HS-5 (cell line): ENCODE measurements around the gene GMDS.
A peak's percentile ranks its signal among the peaks of the same experiment; 100 is the strongest.

Experiments
- DNase-seq: peaks from one replicate; pipeline ENCODE4 v3.0.0-alpha.2; 2012; ENCODE audit warnings: low read depth

Gene GMDS

DNA sequence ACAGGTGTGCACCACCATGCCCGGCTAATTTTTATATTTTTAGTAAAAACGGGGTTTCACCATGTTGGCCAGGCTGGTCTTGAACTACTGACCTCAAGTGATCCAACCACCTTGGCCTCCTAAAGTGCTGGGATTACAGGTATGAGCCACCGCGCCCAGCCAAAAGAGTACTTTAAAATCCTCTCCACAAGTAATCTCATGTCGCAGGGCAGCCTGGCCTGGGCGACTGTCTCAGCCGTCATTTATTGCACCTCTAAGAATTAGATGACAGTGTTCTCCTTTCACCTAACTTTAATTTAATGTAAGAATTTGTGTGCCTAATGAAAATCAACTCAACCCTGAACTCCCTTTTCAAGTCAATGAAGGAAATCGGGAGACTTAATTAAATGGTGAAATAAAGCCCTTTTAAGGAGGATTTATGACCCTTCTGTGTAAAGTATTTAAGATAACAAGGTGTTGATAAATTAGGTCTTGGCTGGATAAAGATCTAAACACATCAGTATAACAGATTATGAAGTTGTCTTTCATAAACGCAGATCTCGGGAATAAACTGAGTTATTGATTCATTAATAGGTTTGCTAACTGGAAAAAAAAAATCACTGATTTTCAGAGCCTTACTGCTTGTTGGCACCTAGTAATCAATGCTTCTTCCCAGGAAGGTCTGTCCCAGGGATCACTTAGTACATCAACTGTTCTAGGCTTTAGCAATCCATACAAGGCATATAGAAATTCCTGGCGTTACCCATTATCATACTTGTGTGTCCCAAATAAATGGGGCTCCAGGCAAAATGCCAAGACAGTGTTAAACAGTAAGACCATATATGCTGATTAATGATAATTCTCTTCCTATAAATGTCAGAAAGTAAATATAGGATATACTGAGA is 209.3 kb downstream of the GMDS start:
- DNase-seq, result no peak

DNA sequence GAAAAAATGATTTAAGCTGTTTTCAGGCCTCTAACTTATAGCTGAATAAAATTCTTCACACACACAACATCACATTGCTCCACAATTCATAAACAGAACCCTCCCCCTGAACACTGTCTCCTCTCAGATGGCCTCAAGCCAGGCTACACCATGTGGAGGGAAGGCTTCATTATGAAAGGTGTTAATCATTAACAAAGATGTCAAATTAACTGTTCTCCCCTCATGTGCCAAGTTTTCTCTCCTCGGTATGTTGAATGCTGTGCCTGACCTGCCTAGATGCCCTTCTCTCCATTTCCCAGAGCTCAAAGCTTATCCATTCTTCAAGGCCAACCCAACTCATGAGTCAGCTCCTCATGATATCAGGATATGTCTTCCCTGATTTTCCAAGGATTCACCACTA is 210.4 kb downstream of the GMDS start:
- DNase-seq, result no peak

DNA sequence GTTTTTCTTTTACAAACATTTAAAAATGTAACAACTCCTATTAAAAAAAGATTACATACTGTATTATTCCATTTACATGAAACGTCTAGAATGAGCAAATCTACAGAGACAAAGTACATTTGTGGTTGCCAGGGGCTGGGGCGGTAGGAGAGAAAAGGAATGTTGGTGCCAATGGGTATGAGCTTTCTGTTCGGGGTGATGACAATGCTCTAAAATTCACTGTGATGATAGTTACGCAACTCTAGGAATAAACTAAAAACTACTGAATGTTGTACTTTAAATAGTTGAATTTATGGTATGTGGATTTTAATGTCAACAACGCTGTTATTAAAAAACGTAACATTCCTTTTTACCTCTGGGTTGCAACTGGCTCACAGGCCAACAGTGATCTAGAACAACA is 211.1 kb downstream of the GMDS start:
- DNase-seq, result no peak

DNA sequence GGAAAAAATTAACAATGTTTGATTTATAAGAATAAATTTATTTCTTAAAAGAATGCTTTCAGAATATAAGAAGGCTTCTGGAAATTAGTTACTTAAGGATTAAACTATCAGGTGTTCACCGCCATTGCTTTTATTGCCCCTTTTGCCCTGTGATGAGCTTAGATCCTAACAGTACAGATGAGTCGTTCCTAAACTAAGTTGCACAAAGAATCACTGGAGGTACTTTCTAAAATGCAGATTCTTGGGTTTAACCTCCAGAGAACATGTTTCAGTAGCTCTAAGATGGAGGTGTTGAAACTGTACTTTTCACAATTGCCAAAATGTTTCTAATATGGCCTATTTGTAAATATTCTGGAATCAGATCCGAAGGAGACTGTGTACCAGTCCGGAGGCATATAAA is 211.9 kb downstream of the GMDS start:
- no peak for DNase-seq

DNA sequence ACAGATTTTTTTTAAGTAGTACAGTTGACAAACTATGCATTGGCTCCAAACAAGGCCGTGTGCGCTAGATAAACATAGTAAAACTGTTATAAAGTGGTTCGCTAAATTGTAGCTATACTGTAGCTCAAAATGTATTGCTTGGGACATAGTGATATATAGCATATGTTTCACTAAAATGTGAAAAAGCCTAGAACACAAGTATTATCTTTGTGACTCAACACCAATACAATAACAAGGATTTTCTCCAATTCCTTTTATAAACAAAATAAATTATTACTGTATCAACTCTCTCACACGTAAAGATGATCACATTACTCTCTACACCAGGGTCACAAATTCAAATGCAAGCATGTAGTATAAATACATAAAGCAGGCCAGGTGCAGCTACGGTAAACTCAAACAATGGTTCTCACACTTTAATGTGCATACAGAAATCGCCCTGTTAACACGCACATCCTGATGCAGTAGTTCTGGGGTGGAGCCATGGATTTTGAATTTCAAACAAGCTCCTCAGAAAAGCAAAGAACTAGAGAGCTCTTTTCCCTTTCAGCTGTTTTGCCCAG is 214.6 kb downstream of the GMDS start:
- no peak for DNase-seq

DNA sequence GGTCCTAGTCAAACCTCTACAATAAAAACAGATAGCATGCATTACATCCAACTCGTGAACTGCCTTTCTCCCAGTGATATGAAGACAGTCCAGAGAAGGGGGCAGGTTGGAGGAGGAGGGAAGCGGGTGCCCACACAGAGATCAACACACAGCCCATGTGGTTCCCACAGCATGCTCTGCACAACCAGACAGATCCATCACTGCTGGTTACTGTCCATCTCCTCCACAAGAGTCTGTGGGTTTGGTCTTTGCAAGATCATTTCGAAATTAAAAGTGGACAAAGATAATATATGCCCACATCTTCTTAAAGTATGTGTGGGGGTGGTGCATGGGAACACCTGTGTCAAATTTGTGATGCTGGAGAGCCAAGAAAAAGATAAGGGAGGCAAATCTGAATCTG is 215.5 kb downstream of the GMDS start:
- no peak for DNase-seq

DNA sequence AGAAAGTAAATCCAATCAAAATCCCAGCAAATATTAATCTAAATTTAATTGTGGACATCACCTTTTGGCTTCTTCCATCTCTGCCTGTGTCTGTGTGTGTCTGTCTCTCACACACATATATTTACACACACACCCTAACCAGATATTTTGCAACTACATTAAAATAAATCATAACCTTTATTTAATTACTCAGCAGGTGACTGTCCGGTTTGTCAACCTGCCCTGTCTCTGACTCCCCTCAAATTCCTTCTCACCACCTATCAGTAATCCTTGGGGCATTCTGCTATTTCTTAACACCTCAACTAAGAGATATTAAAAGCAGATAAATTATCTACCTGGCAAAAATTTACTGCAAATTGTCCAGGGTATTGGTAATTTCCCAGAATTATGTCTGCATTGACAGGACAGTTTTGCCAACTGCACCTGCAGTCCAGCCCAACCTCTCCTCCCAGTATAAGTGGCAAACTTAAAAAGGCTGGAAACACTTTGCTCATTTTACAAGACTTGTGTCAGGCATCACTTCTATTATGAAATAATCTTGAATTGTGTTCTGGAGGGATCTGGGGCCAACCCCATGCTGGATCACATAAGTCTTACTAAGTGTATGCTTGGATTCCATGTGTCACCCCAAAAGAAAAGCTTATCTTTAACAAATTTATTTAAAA is 216.1 kb downstream of the GMDS start:
- no peak for DNase-seq

DNA sequence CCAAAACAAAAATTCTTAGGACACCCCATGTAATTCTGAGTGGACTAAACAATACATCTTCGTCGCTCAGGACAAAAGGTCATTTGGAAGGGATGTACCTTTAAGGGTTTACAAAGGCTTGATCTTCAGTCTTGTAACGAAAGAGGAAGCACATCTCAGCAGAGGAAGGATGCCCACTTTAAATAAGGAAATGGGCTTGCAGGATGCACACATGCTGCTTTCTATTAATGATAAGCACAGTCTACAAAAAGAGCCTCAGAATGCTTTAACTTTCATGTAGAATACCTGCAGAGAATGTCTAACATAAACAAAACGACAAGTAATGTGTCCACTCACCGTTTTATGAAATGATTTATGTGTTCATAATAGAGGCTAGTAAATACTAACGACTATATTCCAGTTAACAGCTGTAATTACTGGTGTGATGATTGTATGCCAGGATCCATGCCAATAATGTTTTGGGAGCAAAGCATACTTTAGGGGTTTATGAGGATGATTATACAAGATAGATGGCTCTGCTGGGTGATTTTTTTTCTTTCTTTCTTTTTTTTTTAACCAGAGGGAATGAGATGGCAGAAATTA is 216.9 kb downstream of the GMDS start:
- DNase-seq, result no peak

DNA sequence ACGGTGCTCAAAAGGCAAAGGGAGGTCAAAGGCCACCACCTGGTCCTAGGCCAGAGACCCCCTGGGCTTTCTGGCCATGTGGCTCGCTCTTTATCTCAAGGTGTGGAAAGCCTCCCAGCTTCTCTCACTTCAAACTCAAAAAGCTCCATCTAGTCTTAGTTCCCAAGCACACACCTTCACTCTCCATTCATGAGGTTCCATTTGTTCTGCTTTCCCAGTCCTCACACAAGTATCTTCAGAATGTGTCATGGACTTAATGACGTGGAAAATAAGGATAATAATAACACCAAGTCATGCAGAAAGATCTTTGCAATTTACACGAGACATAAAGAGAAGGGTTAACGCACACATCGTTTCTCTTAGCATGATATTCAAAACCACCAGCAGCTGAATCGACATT is 219.3 kb downstream of the GMDS start:
- no peak for DNase-seq

DNA sequence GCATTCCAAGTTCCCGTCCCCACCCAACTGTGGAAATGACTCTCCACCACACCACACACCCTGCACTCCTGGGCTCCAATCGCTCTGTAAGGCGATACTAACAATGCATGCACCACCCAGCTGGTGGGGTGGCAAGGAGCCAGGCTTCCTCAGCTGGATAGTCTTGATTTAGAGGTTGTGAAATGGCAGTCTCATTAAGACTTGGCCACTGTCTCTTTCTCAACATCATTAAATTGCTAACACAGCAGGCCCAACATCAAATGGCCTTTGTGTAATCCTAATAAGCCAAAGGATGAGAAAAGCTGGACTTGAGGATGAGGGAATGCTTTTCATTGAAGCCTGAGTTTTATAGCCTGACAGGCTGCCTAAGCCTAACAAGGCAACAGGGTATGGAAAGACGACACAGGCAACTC is 223.7 kb downstream of the GMDS start:
- DNase-seq, result no peak

DNA sequence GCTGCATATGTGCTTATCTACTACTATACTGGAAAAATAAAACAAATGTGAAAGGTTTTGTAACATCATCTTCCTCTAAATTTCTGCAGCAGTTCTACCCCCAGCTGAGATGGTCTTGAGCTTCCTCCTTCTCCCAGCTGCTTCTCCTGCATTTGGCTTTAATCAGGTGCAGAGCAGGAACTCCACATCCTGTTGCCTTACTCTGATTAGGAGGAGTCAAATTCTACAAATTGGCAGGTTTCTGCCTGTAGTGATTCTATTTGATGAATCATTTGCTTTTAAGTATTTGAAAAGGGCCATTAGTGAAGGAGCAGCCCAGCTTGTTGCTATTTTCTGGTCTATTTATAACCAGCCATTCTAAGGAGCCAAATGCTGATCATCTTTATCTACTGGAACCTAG is 224.5 kb downstream of the GMDS start:
- peak; percentile 14 for DNase-seq

DNA sequence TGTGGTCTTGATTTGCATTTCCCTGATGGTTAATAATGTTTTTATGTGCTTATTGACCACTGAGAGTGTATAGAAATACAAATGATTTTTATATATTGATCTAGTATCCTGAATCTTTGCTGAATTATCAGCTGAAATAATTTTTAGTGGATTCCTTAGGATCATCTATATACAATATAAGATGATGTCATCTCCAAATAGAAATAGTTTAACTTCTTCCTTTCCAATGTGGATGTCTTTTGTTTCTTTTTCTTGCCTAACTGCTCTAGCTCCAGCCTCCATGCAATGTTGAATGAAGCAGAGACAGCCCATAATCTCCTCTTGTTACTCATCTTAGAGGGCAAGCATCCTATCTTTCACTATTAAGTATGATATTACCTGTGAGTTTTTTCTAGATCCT is 226.4 kb downstream of the GMDS start:
- no peak for DNase-seq

DNA sequence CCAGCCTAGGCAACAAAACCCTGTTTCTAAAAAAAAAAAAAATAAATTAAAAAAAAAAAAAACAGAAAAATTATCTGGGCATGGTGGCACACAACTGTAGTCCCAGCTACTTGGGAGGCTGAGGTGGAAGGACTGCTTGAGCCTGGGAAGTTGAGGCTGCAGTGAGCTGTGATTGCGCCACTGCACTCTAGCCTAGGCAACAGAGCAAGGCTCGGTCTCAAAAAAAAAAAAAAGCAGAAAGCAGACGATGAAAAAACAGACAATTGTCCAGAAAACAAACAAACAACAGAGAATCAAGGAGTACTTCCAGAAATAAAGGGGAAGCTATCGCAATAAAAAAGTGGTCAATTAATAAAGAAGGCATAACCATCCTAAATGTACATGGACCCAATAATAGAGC is 229.4 kb downstream of the GMDS start:
- DNase-seq, result no peak

DNA sequence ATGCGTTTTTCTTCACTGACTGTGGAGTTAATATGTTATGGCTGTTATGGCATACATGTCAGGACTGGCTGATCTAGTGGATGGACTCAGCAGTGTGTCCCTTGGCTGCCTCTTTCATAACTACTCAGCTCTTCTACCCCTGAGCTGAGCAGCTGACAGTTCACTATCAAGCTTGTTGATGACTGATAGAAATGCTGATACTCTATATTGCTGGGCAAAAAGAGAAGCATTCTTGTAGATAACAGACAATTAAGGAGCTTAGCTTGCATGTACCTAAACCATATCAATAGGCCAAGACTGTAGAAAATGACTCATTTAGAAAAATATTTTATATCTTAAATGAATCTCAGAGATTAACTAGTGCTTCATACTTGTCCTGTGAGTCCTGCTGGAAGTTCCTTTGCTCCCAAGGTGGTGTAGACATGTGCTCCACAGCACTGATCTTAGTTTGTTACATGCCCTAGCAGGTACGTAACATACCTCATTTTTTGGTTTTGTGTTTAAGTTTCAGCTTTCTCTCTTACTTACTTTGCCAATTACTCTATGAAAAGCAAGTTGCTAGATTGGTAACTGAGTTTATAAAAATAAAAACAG is 236.9 kb downstream of the GMDS start:
- no peak for DNase-seq

DNA sequence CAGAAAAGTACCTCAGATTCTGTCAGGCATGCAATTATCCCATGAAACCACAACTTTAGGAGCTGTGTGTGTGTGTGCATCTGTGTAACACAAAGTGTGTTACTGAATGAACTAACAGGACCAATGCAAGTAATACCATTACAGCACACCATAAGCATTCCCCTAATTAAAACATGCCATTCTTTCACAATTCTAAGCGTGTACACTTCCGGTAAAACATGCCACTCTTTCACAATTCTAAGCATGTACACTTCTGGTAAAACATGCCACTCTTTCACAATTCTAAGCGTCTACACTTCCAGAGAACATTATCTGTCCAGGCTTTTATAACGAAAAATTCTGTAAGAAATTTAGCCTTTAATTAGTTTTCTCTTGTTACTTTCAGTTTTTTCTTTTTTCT is 238.2 kb downstream of the GMDS start:
- no peak for DNase-seq

DNA sequence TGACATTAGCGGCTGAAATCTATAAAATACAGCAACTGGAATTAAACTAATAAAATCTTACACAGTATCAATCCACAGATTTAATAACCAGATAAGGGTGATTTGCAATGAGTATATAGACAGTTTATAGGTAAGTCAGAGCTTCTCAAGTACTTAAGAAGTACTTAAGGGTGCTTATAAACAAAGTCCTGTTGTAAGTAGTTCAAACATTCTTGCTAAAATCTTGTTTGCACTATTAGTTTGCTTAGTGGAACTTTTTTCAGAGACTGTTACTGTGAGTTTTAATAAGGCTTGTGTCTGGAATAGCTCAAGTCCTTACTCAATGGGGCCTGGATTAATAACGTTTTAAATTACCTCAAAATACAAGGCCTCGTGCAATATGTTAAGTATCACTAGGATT is 240.5 kb downstream of the GMDS start:
- DNase-seq, result no peak

DNA sequence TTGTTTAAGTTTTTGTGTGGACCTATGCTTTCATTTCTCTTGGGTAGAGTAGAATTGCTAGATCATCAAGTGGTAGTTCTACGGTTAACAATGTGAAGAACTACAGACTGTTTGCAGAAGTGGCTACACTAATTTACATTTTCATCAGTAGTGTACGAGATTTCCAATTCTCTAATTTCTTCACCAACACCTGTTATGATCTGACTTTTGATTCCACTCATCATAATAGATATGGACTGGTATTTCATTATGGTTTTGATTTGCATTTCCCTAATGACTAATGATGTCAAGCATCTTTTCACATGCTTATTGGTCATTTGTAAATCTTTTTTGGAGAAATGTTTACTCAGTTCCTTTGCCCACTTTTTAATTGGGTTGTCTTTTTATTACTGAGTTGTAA is 244.4 kb downstream of the GMDS start:
- DNase-seq, result no peak

DNA sequence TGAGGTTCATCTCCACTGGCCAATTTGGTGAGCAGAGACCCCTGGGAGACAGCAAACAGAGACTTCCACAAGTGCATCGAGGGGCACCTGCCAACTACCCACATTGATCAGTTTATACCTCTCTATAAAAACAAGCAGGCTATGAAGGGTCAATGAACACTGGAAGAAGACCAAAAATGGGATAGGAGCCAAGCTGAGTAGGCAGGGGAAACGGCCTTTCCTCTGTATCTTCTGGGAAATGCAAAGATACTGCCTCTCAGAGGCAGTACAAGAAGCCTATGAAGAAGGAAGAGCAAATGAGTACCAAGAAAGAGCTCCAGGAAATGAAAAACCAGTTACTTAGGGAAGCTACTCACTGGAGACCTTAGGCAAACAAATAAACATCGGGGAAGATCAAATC is 247.7 kb downstream of the GMDS start:
- no peak for DNase-seq

DNA sequence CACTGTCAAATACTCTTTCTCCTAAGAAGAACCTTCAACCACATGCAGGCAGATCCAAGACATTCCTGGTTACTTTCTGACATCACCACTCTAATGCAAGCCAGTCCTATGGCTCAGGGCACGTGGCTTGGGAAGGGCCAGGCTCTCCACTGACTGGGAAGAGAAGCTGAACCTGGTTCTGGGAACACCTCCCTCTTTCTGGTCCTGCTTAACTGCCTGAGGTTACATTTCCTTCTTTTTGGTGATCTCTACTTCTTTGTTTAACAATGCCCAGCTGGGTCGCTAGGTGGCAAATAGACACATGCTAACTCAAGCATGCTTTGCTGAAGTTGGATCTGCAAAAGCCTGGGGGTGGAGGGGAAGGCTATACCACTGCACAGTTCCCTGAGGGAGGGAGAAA is 249.8 kb downstream of the GMDS start:
- DNase-seq, result no peak

DNA sequence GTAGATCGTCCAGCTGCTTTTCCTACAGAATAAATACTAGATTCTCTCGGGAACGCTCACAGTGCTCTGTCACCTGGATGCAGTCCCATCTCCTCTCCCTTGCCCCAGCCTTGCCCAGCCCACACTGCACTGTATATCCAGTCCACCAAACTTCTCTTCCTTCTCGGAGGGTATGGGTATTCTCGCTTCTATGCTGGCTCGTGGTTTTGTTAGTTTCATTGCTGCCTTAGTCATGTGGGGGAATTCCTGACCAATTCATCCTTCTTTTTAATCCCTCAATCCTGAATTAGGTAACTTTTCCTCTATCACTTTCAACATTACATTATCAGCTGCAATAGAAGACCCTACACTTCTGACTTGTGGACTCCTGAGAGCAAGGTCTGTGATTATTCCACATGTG is 252.4 kb downstream of the GMDS start:
- DNase-seq, result no peak

DNA sequence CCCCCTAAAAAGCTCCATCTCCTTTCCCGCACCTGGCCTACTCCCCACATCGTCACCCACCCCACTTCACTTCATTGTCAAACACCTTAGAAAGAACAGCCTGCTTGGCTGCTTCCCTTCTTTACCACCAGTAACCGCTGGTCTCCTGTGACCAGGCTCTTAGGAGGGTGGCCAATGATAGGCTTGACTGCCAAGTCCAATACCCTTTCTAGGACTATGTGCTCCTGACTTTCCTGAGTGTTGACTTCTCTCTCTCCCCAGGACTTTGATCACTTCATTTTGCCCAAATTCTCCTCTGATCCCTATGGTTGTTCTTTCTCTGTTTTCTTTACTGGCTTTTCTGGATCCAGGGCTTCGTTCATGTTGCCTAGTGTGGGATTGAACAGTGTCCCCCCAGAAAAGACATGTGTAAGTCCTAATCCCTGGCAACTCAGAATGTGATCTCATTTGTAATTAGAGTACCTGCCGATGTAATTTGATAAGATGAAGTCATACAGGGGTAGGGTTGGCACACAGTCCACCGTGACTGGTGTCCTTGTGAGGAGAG is 254.0 kb downstream of the GMDS start:
- no peak for DNase-seq

DNA sequence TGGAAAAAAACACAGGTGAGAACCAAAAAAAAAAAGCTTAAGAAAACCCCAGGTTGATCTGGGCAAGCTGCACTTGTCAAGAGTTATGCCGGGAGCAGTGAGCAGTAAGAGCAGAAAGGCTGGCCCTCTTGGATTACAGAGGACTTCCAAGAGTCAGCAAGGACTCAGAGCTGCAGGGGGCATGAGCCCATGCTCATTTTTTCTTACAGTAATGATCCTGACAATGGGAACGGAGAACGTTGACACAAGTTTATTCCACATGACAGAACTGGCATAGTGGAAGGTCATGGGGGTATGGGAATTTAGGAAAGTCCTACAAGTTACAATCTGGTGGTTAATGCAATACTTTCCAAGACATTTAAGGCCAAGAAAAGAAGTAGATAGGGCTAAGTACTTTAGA is 256.6 kb downstream of the GMDS start:
- no peak for DNase-seq
